Measurements from ENCODE around the gene CD52. TPM values are rescaled to one million over a fixed set of nuclear protein-coding genes. Genes with fewer than 3 reads are reported as not detected.
A peak's percentile ranks its signal among the peaks of the same experiment; 100 is the strongest.
"Not testable (repeated sequence)": the region's sequence is repeated elsewhere in the genome, so short reads cannot be mapped to it uniquely, and the experiment has no call there.

Gene CD52
- total RNA-seq, 1 experiment from 2014 or later = not detected

- H3K36me3 ChIP-seq = peaks cover 10% of the 10 kb centered on the region
- no peak overlapping the region for H3K4me3 ChIP-seq
- no peak overlapping the region for H3K27ac ChIP-seq
- no peaks in the 10 kb centered on the region for H3K9me3 ChIP-seq (replicated peaks)
- peaks cover 10% of the 10 kb centered on the region for H3K4me1 ChIP-seq (replicated peaks)
- no peaks in the 10 kb centered on the region for H3K27me3 ChIP-seq (replicated peaks)
- peak in 1 of 2 experiments; percentile 40 for DNase-seq (ENCODE audit: low read depth in 1 of 2, low spot score in 2 of 2)
These were observed 28.3 kb upstream of the CD52 start for GRCh38 chr1:26289158-26290059.

- Histone ChIP-seq H3K4me1 (replicated peaks) (peaks cover 1% of the 10 kb centered on the region), H3K27me3 (replicated peaks) (no peaks in the 10 kb centered on the region), H3K36me3 (peaks cover 3% of the 10 kb centered on the region; the same call in 1 of the 2 replicates), H3K9me3 (replicated peaks) (no peaks in the 10 kb centered on the region), H3K4me3 (no peak overlapping the region), H3K27ac (no peak overlapping the region)
- DNase-seq (ENCODE audit: low read depth in 1 of 2, low spot score in 2 of 2) = no peak
These were observed 27.5 kb upstream of the CD52 start for GRCh38 chr1:26290122-26290881.

- Histone ChIP-seq H3K36me3 (no peaks in the 10 kb centered on the region), H3K4me3 (no peak overlapping the region), H3K27ac (no peak overlapping the region), H3K4me1 (replicated peaks) (no peaks in the 10 kb centered on the region), H3K9me3 (replicated peaks) (no peaks in the 10 kb centered on the region), H3K27me3 (replicated peaks) (no peaks in the 10 kb centered on the region)
- no peak for DNase-seq (ENCODE audit: low read depth in 1 of 2, low spot score in 2 of 2)
These were observed 26.9 kb upstream of the CD52 start for GRCh38 chr1:26290882-26291261.

- H3K27ac ChIP-seq = no peak overlapping the region
- no peak for DNase-seq (ENCODE audit: low read depth in 1 of 2, low spot score in 2 of 2)
- H3K9me3 ChIP-seq (replicated peaks) = no peaks in the 10 kb centered on the region
These were observed 26.3 kb upstream of the CD52 start for GRCh38 chr1:26291433-26291832.

GRCh38 chr1:26291939-26292338, 25.8 kb upstream of the CD52 start:
- Histone ChIP-seq H3K4me1 (replicated peaks) (no peaks in the 10 kb centered on the region), H3K36me3 (0 out of 2 replicates have a peak, but pooled peaks cover 4% of the 10 kb centered on the region), H3K4me3 (no peak overlapping the region), H3K27ac (no peak overlapping the region), H3K27me3 (replicated peaks) (no peaks in the 10 kb centered on the region), H3K9me3 (replicated peaks) (no peaks in the 10 kb centered on the region)
- DNase-seq (ENCODE audit: low read depth in 1 of 2, low spot score in 2 of 2) = no peak

More at GRCh38 chr1:26291433-26291832, 26.3 kb upstream of the CD52 start:
- Histone ChIP-seq H3K4me3 (no peak overlapping the region), H3K36me3 (0 out of 2 replicates have a peak, but pooled peaks cover 3% of the 10 kb centered on the region), H3K27me3 (replicated peaks) (no peaks in the 10 kb centered on the region), H3K4me1 (replicated peaks) (no peaks in the 10 kb centered on the region)

GRCh38 chr1:26292735-26293134, 25.0 kb upstream of the CD52 start:
- not testable (repeated sequence) for H3K9me3 ChIP-seq (replicated peaks); H3K4me1 ChIP-seq (replicated peaks); H3K4me3 ChIP-seq; H3K36me3 ChIP-seq; DNase-seq (ENCODE audit: low read depth in 1 of 2, low spot score in 2 of 2); H3K27me3 ChIP-seq (replicated peaks); H3K27ac ChIP-seq

GRCh38 chr1:26293911-26294463, 23.8 kb upstream of the CD52 start:
- no peak overlapping the region for H3K4me3 ChIP-seq
- H3K36me3 ChIP-seq = 0 out of 2 replicates have a peak, but pooled peaks cover 4% of the 10 kb centered on the region
- H3K9me3 ChIP-seq (replicated peaks) = no peaks in the 10 kb centered on the region
- DNase-seq (ENCODE audit: low read depth in 1 of 2, low spot score in 2 of 2) = no peak
- H3K27me3 ChIP-seq (replicated peaks) = no peaks in the 10 kb centered on the region
- no peaks in the 10 kb centered on the region for H3K4me1 ChIP-seq (replicated peaks)
- H3K27ac ChIP-seq = no peak overlapping the region

GRCh38 chr1:26295194-26296138, 22.3 kb upstream of the CD52 start:
- no peaks in the 10 kb centered on the region for H3K4me1 ChIP-seq (replicated peaks)
- H3K4me3 ChIP-seq = no peak overlapping the region
- H3K27ac ChIP-seq = no peak overlapping the region
- DNase-seq (ENCODE audit: low read depth in 1 of 2, low spot score in 2 of 2) = no peak
- 0 out of 2 replicates have a peak, but pooled peaks cover 4% of the 10 kb centered on the region for H3K36me3 ChIP-seq
- no peaks in the 10 kb centered on the region for H3K27me3 ChIP-seq (replicated peaks)
- H3K9me3 ChIP-seq (replicated peaks) = no peaks in the 10 kb centered on the region

GRCh38 chr1:26296340-26297056, 21.3 kb upstream of the CD52 start:
- 0 out of 2 replicates have a peak, but pooled peaks cover 4% of the 10 kb centered on the region for H3K36me3 ChIP-seq
- H3K27me3 ChIP-seq (replicated peaks) = no peaks in the 10 kb centered on the region
- no peak overlapping the region for H3K27ac ChIP-seq
- H3K9me3 ChIP-seq (replicated peaks) = no peaks in the 10 kb centered on the region
- H3K4me3 ChIP-seq = no peak overlapping the region
- no peaks in the 10 kb centered on the region for H3K4me1 ChIP-seq (replicated peaks)
- peak in 1 of 2 experiments; percentile 37 for DNase-seq (ENCODE audit: low read depth in 1 of 2, low spot score in 2 of 2)

- no peak for DNase-seq (ENCODE audit: low read depth in 1 of 2, low spot score in 2 of 2)
- H3K27me3 ChIP-seq (replicated peaks) = no peaks in the 10 kb centered on the region
- H3K9me3 ChIP-seq (replicated peaks) = no peaks in the 10 kb centered on the region
- H3K4me1 ChIP-seq (replicated peaks) = no peaks in the 10 kb centered on the region
- H3K36me3 ChIP-seq = 0 out of 2 replicates have a peak, but pooled peaks cover 4% of the 10 kb centered on the region
- H3K27ac ChIP-seq = no peak overlapping the region
- H3K4me3 ChIP-seq = no peak overlapping the region
These were observed 20.5 kb upstream of the CD52 start for GRCh38 chr1:26297057-26297790.

- no peak for DNase-seq (ENCODE audit: low read depth in 1 of 2, low spot score in 2 of 2)
- H3K4me3 ChIP-seq = no peak overlapping the region
- no peak overlapping the region for H3K27ac ChIP-seq
- H3K9me3 ChIP-seq (replicated peaks) = no peaks in the 10 kb centered on the region
- H3K27me3 ChIP-seq (replicated peaks) = no peaks in the 10 kb centered on the region
- 0 out of 2 replicates have a peak, but pooled peaks cover 4% of the 10 kb centered on the region for H3K36me3 ChIP-seq
- H3K4me1 ChIP-seq (replicated peaks) = peaks cover 2% of the 10 kb centered on the region
These were observed 20.0 kb upstream of the CD52 start for GRCh38 chr1:26297791-26298124.

All from SJSA1 (cell line).